GM18508 (cell line): ENCODE results near the gene LRRK1.

ENCODE experiments used
- ATAC-seq: cut with Tn5 transposase; IDR thresholded peaks from one replicate; pipeline ENCODE4 v1.9.1; 2021; ENCODE audit warnings: moderate number of reproducible peaks; ENCODE audit not compliant: insufficient read depth, unreplicated experiment

LRRK1 gene

DNA sequence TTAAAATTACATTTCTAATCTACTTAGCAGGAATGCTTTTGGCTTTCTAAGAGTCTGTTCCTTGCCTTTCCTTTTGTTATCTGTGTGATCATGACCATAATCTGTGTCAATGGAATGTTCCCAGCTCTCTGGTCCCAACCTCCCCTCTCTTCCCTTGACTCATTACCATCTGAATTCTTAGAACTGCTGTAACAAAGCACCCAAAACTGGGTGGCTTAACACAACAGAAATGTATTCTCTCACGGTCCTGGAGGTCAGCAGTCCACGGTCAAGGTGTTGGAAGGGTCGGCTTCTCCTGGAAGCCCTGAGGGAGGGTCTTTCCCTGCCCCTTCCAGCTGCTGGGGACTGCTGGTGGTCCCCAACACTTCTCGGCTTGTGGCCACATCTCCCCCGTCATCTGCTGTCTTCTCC lies 81.1 kb downstream of the LRRK1 start:
- no peak for ATAC-seq

DNA sequence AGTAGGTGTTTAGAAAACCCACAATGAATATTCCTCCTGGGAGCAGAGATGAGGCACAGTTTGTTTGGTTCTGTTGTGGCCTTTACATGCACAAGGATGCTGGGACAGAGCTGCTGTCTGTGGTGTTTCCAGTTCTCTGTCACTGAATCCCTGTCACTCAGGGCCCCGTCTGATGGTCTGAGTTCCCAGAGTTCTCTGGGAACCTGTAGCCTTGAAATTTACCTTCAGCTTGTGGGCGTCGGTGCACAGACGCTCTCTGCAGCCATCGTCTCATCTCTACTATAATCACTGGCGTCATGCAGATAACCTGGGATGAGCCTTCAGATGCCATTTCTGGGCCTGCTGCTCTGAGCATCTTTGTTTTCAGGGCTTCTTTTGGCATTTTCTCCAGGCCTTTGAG lies 81.9 kb downstream of the LRRK1 start:
- no peak for ATAC-seq

DNA sequence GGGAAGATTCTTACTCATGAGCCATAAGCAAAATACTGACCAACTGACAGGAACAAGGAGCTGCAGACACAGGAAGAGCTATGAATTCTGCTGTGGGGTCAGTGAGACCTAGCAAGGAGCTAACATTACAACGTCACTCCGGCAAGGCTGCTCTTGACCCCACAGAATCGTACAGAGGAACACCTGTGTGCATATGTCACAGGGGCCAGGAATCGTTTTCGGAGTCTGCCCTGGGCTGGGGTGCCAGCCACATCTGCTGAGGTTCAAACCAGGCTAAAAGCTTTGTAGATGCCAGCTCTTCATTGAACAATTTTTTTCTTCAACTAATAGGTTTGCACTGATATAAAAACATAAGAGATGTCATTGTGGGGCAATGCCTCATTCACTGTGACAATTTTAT lies 82.6 kb downstream of the LRRK1 start:
- no peak for ATAC-seq

DNA sequence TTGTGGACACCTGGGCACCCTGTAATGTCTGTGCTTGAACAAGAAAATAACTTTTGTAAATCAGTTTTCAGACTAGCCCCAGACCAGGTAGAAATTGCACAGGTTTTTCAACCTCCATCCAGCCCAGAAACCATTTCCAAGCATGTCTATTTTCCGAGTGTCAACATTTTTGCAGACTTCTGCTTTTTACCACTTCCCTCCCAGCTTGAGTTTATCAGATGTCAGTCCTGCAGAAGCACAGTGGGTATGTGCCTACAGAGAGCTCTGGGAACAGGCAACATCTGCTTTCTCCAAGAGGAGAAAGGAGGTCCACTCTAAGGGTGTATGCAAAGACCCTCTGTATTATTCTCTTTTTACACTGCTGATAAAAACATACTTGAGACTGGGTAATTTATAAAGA lies 83.9 kb downstream of the LRRK1 start:
- no peak for ATAC-seq

DNA sequence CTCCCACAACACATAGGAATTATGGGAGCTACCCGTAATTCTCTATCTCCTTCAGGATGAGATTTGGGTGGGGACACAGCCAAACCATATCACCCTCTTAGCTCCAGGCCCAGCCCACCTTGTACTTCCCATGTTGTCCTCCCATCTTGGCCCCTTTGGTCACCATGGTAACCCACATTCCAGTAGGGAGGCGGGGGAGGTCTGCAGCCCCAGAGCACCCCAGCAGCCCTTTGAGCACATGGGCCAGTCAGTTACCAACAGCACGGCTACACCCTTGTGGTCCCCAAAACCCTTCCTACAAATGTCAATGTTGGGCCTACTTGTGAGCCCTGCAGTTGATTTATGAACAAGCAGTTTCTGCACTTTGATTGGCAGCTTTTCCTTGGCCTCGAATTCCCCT lies 84.5 kb downstream of the LRRK1 start:
- ATAC-seq = no peak

DNA sequence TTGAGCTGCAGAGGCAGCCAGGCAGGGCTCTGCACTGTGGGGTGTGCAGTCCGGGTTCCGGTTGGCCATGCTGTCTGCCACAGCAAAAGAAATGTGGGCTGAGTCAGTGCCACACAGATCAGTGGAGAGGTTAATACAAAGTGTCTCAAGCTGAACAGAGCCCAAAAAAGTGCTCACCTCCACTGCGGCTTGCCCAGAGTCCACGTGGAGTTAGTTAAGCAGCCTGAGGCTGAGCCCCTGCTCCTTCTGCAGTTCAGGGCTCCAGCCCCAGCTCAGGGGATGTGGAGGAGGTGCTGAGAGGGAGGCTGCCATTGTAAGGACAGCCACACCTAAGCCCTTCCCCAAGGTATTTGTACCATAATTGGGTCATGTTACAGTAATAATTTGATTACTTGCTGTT lies 85.3 kb downstream of the LRRK1 start:
- ATAC-seq = no peak

DNA sequence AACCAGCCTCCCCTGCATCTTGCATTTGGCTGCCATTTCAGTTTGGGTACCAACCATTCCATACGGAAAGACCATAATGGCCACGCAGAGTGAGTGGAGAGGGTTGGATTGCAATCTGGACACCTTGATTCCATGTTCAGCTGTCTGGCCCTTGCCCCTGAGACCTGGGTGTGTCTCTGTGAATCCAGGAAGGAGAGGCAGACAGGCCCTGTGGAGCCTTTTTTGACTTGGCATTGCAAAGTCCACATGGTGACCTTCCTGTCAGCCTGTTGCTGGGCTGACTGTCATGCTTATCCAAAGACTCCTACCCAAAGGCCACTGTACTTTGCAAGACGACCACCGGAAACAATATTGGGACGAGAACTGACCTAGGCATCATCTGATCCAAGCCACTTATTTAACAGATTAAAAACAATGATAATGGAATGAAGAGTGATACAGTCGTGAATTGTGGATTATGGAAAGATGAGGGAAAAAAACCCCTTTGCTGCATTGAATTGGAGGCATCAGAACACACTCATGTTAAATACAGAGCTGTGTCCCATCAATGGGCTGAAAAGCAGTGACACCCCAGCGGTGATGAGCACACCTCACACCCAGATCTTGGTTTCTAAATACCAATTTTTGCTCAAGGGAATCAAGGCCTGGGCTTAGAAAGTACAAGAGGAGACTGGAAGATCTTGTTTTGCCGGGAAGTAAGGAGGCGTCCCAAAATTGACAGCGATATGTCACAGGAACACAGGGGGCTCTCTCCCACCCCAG lies 86.0 kb downstream of the LRRK1 start:
- no peak for ATAC-seq

DNA sequence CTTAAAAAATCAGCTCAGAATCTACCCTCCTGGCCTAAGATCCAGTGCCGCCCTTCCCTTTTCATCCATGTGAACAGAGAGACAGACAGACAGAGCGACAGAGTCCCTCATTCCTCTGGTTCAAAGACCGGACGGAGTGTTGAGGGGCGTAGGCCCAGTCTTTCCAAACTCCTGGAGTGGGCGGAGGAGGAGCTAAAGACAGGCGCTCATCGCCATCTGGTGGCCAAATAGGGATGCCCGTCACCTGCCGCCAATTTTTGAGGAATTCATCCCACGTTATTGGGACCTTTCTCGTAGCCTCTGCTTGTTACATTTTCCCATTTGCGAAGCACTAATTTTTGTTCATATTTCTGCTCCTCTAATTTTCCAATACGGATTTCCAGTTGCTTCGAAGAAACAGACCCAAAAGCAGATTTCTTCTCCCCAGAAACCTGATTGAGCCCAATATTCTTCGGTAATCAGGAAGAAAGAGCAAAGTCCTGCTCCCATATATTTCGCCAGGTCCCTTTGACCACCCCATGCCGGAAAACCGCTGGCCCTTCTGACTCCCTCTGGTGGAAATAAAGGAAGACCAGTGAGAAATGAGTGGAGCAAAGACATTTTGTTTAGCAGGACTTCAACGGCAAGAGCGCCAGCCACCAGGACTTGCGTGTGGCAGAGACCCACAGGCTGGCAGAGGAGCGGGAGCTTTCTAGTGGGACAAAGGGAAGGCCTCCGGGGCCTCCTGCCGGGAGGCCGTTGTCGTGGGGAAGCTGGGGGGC lies 88.0 kb downstream of the LRRK1 start:
- no peak for ATAC-seq

DNA sequence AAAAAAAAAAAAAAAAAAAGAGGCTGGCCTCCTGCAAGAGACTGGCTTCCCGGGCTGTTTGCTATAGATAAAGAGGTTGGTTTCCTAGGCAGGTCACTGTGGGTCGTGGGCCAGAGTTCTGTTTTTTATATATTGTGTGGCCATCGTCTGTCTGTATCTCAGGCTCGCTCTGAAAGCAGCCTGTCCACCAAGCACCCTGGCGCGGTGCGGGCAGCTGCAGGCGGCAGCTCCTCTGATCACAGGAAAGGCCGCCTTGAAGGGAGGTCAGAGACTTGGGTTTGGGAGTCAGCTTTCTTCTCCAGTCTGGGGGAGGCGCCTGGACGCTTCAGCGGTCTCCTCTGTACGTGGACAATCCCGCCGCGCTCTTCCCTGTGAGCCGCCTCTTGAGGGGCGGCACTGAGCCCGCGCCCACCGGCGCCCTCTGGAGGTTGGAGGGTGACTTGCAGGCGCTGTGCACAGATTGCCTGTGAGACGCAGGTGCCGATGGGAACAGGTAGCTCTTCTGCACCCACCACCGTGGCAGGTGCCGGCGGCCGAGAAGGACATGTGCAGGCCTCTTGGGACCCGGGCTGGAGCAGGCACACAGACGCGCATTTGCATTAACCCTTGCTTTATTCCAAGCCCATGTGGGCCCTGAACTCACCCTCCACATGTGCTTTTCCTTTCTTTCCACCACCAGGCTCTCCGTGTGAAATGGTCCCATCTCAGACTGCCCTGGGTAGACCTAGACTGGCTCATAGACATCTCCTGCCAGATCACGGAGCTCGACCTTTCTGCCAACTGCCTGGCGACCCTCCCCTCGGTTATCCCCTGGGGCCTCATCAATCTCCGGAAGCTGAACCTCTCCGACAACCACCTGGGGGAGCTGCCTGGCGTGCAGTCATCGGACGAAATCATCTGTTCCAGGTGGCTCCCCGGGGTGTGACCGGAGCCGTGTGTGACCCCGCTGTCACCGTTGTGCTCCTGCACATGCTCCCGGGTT lies 89.3 kb downstream of the LRRK1 start:
- peak; percentile 75 for ATAC-seq

DNA sequence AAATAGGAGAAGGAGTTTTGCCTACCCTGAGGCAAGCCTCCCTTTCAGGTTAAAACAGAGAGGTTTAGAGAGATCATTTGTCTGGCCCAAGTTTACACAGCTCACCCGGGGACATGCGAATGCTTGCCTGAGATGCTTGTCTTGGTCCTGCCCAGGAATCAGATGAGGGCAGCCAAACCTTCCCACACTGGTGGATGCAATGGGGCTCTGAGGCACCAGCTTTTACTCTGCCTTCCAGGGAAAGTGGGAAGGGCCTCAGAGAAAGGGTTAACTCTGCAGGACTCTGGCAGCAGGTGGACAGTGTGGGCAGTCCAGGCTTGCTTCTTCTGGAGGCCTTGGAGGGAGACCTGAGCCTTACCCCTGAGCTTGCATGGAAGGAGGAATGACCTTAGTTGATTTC lies 90.0 kb downstream of the LRRK1 start:
- ATAC-seq = no peak

DNA sequence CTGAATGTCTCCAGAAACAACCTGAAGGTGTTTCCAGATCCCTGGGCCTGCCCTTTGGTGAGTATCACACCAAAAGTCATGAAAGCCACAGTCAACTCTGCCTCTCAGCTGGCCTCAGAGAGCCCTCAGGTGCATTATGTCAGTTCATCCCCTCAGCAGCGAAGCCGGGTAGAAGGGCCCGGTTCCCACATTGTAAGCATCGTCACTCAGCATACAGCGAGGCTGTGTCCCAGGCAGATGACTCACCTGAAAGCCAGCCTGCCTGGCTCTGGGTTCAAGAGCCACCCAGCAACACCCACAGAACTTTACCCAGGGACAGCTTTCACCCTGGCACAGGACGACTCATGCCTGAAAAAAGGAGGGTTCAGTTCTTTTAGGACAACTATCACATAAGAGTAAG lies 91.6 kb downstream of the LRRK1 start:
- no peak for ATAC-seq

DNA sequence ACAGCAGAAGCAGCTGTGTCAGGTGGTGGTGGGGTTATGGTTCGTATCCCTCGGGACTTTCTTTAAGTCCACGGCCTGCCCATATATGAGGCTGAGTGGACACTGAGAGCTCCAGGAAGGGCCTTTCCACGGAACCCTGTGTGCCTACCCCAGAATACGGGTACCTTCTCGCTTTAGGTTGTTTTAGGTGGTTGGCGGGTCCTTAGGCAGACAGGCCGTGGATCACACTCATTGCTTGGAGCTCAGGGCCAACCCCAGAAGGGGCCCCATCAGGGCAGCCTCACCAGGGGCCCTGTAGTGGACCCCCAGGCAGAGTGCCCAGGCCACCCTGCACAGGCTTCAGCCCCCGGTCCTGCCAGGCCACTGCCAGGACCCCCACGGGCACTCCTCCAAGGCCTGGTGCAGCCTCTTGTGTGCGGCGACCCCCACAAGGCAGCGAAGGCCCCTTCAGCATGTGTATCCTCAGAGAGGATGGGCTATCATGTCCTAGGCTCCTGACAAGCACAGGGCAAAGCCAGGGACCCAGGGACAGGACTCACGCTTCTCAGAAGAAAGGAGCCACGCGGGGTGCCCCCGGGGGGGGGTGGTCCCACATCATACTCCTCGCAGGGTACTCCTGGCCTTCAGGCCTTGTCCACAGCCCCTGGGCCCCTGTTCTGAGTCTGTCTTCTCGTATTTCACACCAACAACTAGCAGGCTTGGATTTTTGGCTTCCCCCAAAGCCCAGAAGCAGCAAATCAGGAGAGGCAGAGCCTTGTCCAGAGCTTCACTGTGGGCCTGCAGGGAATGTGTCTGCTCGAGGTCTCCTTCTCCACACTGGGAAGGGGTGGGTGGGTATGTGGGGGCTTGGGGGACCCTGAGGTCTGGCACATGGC lies 93.4 kb downstream of the LRRK1 start:
- ATAC-seq = no peak

DNA sequence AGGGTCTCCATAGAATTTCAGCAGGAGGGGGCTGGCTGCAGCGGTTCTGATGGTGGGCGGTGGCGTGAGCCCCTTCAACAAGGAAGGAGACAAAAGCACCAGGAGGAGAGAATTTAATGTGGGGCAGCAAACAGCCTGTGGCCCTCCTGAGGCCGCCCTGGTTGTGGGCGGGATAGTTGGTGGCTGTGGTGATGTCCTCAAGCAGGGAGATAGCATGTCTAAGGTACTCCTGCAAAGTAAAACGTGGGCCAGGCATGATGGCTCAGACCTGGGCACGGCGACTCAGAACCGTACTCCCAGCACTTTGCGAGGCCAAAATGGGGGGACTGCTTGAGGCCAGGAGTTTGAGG lies 94.0 kb downstream of the LRRK1 start:
- no peak for ATAC-seq

DNA sequence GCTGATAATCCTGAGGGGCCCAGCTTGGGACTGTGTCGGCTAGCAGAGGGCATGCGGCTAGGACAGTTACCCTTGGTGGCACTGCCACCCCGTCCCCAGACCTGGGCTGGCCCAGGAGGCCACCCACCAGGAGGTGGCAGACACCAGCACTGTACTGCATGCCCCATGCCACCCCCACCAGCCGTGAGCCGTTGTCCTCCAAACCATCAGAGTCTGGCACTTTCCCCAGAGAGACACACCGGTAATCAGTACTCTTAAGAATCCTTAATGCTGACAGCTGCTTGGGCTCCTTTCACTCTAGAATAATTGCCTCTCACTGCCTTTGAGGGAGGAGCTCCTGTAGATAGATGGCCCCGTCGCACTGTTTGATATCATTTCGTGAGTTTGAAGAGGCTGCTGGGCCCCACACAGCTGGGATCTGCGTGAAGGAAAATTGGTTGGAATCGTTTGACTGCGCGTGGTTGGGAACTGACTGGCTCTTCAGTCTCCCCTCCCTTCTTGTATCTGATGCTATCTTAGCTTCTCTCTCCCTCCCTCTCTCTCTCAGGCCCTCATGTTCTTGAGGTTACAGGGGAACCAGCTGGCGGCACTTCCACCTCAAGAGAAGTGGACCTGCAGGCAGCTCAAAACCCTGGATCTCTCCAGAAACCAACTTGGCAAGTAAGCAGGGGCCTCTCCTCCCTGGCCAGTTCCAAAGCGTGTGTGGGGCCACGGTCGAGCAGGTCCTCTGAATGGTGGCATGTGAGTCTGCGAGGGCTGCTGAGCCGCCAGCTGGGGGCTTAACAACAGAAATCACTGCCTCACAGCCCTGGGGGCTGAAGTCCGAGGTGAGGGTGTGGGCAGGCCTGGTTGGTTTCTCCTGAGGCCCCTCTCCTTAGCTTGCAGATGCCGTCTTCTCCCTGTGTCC lies 94.9 kb downstream of the LRRK1 start:
- no peak for ATAC-seq

DNA sequence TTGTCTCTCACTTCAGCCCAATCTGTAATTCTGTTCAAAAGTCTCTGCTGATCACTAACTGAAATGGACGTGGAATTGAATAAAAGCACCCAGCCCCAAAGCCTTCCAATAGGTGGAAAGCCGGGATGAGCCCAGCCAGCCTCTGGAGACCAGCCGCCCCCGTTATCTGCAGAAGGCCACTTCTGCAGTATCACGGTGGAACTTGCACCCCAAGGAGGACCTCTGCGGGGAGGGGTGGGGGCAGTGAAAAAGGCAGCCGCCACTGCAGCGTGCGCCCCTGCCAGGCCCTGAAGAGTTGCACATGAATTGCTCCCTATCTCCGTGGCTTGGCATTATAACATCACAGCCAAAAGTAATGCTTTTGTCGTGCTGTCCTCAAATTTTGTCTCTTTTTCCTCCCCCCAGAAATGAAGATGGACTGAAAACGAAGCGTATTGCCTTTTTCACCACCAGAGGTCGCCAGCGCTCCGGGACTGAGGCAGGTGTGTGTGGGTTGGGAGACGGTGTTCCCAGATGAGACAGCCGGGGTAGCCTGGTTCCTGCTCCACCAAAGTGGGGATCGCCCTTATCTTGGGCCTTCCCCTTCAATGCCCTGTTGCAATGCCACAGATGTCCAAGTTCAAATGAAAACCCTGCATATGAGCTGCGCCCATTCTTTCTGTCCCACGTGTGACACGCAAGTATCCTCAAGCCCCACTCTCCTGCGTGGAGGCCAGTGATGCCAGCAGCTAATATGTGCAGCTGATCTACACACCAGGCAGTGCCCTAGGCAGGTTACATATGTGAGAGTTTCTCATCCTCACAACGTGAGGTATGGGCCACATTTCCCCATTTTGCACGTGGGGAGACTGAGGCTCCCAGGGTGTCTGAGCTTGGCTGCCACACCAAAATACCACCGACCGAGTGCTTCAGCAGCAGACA lies 96.0 kb downstream of the LRRK1 start:
- no peak for ATAC-seq

DNA sequence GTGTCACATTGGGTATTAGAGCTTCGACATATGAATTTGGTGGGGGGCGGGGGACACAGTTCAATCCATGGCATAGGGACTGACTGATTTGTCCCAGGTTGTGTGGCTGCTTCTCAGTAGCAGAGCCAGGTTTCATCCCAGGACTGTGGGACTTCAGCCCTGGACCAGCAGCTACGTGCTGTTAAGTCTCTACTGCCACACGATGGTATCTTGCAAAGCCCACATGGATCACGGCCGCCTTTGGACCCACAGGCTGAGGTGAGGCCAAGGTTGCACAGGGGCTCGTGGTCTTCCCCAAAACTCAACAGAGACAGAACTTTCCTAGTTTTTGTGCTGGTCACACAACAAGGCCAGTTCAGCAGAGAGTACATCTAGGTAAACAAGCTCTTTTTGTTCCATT lies 97.4 kb downstream of the LRRK1 start:
- ATAC-seq = no peak

DNA sequence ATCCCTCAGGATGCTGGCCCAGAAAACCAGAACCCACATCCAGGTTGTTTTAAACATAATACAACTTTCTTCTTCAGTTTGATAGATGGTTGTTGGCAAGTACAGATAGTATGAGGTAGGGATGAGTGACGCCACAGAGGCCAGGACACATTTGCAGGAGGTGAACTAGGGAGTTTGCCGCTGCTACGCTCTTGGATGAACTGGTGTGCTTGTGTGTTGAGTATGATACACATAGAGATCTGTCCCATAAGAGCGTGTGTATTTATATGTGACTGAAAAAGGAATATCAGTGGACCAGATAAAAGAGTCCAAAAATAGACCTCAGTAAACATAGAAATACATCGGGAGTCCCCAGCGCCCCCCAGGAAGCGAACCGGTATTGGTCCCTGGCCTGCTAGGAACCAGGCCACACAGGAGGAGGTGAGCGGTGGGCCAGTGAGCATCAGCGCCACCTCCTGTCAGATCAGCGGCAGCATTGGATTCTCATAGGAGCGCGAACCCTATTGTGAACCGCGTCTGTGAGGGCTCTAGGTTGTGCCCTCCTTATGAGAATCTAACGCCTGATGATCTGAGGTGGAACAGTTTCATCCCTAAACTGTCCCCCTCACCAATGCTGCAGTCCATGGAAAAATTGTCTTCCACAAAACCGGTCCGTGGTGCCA lies 98.1 kb downstream of the LRRK1 start:
- ATAC-seq = no peak
